HG03066 (cell line): ENCODE measurements around the gene BRICD5.

Experiments used
- ATAC-seq: cut with Tn5 transposase; IDR thresholded peaks from one replicate; pipeline ENCODE4 v1.9.1; 2021; ENCODE audit warnings: low read depth; ENCODE audit not compliant: unreplicated experiment

The BRICD5 gene

GRCh38 chr16:2184962-2185361, 25.7 kb downstream of the BRICD5 start:
- ATAC-seq: no peak

DNA sequence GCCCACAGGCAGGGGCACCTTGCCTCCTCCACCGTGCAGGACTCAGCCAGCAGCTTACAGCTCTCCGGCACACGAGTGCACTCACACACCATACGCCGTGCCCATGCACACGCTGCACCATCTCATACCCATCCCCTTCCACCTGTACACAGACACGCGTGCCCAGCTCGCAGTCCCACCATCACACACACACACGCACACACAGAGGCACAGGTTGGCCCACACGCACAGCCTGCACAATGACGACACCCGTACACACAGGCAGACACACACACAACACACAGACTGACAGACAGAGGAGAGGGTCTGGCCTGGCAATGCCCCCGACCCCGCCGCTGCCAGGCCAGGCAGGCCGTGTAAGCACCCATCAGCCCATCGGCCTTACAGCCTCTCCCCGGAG, 26.3 kb downstream of the BRICD5 start:
- no peak for ATAC-seq

DNA sequence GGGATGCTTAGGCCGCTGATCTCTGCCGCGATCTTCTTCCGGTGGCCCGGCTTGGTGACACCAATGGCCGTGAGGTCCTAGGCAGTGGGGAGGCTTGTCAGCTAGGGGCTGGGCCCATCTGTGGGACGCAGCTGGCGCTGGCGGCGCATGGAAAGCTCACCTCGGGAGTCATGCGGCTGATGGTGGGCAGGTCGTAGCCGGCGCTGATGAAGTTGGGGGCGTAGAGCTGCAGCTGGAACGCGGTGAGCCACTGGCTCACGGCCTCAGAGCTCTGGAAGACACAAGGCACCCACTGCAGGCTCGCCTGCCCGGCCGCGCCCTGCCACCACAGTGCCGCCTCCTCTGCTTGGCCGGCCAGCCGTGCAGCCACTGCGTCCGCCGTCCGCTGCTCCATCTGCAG, 27.0 kb downstream of the BRICD5 start:
- ATAC-seq: no peak

GRCh38 chr16:2181952-2182351, 28.7 kb downstream of the BRICD5 start:
- ATAC-seq: no peak

- no peak for ATAC-seq
These were observed 29.4 kb downstream of the BRICD5 start for GRCh38 chr16:2180962-2181923.

- no peak for ATAC-seq
These were observed 30.2 kb downstream of the BRICD5 start for GRCh38 chr16:2180461-2180860.

- ATAC-seq: no peak
These were observed 31.1 kb downstream of the BRICD5 start for GRCh38 chr16:2179576-2179975.

DNA sequence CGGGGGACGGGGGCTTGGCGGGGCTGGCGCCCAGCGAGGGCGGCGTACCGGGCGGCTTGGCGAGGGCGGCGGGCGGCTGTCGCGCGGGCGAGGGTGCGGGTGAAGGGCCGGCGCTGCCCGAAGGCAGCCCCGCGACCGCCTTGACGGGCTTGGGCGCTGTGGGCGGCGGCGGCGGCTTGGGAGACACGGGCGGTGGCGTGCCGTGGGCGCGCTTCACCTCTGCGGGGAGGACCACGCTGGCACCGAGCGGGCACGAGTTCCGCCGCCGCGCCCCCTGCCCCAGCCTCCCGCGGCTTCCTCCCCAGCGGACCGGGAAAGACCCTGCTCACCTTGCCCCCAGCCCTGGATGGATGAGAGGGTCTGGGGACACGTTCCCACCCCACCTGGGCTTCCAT, 31.6 kb downstream of the BRICD5 start:
- ATAC-seq: no peak

- no peak for ATAC-seq
These were observed 32.1 kb downstream of the BRICD5 start for GRCh38 chr16:2178321-2179106.

GRCh38 chr16:2177561-2177960, 33.1 kb downstream of the BRICD5 start:
- no peak for ATAC-seq

GRCh38 chr16:2177101-2177500, 33.6 kb downstream of the BRICD5 start:
- no peak for ATAC-seq

DNA sequence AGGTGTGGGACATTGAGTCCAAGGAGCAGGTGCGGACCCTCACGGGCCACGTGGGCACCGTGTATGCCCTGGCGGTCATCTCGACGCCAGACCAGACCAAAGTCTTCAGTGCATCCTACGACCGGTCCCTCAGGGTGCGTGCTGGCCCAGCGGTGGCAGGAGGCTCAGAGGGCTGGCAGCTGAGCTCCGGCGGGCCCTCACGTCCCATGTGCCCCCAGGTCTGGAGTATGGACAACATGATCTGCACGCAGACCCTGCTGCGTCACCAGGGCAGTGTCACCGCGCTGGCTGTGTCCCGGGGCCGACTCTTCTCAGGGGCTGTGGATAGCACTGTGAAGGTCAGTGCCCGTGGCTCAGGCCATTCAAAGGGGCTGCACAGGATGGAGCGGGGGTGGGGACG, 34.6 kb downstream of the BRICD5 start:
- ATAC-seq: no peak

DNA sequence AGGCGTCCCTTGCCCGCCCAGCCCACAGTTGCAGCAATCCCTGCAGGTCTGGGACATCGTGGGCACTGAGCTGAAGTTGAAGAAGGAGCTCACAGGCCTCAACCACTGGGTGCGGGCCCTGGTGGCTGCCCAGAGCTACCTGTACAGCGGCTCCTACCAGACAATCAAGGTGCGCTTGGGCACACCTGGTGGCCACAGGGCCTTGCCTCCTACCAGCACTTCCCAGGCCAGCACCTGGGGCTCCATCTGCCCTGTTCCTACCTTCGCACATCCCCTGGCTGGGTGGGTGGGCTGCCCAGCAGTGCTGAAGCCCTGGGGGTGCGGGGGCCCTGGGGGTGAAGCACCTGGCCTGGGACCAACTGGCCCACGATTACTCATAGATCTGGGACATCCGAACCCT, 35.2 kb downstream of the BRICD5 start:
- no peak for ATAC-seq

DNA sequence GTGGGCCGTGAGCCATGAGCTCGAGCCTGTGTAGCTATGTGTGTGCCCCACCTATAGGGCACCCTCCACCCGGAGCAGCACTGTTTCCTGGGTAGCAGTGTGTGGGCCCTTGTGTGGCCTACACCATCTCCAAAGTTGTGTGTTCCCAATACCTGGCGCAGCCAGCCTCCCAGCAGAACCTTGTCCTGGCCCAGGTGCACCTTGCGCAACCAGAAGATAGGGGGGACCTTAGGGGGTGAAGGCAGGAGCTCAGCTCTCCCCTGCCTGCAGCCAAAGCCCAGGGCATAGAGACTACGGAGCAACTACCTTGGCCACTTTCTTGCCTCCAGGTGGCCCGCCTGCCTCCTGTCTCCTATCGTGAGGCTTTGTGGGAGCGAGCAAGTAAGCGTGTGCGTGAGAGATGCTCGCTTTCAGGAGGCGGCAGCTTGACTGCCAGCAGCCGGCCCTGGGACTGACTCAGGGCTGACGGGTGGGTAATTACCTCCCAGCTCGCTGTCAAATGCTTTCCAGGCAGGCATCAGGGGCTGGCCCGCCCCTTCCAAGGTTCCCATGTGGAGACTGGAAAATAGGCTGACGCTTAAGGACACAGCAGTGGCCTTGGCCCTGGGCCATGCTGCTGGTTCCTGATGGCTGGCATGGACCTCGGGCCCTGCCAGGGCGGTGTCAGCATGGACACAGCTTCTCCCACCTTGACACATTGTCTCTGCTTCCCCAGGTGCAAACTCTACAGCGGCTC, 36.1 kb downstream of the BRICD5 start:
- ATAC-seq: no peak

GRCh38 chr16:2173916-2174315, 36.7 kb downstream of the BRICD5 start:
- no peak for ATAC-seq

DNA sequence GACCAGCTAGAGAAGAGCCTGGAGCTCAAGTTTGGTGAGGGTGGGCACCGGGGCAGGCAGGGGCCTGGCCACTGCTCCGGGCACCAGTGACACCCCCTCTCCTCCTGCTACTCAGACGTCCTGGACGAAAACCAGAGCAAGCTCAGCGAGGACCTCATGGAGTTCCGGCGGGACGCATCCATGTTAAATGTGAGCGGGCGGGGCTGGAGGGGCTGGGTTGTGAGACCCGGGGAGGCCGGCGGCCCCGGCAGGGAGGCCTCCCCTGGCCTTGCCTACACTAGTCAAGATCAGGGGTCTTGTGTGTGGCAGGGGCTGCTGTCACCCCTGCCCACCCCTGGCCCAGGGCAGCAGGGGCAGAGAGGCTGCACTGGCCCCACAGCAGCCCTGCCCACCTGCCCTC, 37.3 kb downstream of the BRICD5 start:
- no peak for ATAC-seq

DNA sequence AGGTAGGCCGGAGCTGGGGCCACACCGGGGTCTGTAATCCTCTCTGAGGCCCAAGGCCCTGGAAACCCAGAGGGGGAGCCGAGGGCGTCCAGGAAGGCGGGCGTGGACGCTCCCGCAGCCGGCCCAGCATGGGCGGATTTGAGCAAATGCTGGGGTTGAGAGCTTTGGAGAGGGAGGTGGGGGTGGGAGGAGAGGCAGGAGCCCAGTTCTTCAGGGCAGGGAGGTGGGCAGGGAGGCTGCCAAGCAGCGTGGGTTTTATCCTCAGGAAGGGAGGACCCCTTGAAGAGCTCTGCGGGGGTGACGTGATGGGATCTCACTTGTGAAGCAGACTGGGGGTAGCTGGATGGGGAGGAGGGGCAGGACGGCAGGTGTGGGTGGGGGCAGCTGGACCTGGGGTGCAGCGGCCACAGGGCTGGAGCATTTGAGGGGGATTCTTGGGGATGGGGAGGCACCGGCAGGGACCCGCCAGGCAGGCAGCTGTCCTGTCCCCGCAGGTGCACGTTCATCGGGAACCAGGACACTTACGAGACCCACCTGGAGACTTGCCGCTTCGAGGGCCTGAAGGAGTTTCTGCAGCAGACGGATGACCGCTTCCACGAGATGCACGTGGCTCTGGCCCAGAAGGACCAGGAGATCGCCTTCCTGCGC, 37.9 kb downstream of the BRICD5 start:
- ATAC-seq: no peak

GRCh38 chr16:2171601-2172178, 39.0 kb downstream of the BRICD5 start:
- no peak for ATAC-seq

- no peak for ATAC-seq
These were observed 39.9 kb downstream of the BRICD5 start for GRCh38 chr16:2170587-2171435.
